CD4-positive, alpha-beta T cell treated with Interleukin-10 for 1 hour (primary cell): ENCODE measurements around the gene IGFBP3.
A peak's percentile ranks its signal among the peaks of the same experiment; 100 is the strongest.
"Not testable (repeated sequence)": the region's sequence is repeated elsewhere in the genome, so short reads cannot be mapped to it uniquely, and the experiment has no call there.

Source experiments
- DNase-seq: peaks from one replicate; pipeline ENCODE4 v3.0.0-alpha.2; 2020

IGFBP3 gene, protein sequence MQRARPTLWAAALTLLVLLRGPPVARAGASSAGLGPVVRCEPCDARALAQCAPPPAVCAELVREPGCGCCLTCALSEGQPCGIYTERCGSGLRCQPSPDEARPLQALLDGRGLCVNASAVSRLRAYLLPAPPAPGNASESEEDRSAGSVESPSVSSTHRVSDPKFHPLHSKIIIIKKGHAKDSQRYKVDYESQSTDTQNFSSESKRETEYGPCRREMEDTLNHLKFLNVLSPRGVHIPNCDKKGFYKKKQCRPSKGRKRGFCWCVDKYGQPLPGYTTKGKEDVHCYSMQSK

DNA sequence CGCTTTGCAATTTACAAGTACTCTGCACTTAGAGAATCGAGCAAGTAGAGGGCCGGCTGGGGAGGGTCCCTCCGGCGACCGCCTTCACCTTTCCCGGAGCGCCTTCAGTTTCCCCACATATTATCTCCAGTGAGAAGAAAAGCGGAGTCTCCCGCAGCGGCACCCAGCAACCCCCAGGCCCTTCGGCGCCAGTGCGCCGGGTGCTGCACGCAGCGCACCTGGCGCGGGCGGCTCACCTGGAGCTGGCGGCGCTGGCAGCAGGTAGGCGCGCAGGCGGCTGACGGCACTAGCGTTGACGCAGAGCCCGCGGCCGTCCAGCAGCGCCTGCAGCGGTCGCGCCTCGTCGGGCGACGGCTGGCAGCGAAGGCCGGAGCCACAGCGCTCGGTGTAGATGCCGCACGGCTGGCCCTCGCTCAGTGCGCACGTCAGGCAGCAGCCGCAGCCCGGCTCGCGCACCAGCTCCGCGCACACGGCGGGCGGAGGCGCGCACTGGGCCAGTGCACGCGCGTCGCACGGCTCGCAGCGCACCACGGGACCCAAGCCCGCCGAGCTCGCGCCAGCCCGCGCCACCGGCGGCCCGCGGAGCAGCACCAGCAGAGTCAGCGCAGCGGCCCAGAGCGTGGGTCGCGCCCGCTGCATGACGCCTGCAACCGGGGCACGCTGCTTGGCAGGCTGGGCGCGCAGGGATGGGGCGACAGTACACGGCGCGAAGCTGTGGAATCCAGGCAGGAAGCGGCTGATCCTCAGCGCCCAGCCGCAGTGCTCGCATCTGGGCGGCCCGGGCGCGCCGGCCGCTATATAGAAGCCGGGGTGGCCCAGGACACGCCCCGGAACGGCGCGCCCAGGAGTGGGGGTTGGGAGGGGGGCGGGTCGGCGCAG lies at the start of gene IGFBP3:
Gene IGFBP3, minus strand, starts transcription at position 771 of the 879 bp plus-strand sequence. Its CDS starts 132 bp downstream, at position 639.
- DNase-seq = peak; percentile 51

DNA sequence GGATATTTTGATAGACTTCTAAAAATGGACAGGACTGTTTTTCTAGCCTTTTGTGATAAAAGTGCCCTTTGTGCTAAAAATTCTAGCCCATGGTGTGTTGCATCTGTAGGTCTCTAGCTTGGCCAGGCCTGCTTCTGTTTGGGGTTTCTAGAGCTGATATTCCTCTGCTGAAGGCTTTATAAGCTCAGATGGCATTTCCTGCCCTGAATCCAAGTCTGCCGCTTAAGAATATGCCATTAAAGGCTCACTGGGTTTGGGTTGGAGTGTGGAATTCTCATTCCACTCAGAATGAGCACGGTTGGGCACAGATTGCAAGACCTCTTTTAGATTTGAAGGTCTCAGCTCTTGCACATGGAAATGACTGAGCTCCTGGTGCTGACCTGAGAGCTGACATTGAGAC lies 49.4 kb upstream of the IGFBP3 start:
- DNase-seq = no peak

- no peak for DNase-seq
Observed at GRCh38 chr7:45969940-45970339, 48.9 kb upstream of the IGFBP3 start.

- DNase-seq = no peak
Observed at GRCh38 chr7:45968856-45969541, 47.9 kb upstream of the IGFBP3 start.

GRCh38 chr7:45968312-45968711 lies 47.2 kb upstream of the IGFBP3 start:
- DNase-seq = no peak

GRCh38 chr7:45967591-45968157 lies 46.6 kb upstream of the IGFBP3 start:
- DNase-seq = no peak

GRCh38 chr7:45962861-45963260 lies 41.8 kb upstream of the IGFBP3 start:
- no peak for DNase-seq

DNA sequence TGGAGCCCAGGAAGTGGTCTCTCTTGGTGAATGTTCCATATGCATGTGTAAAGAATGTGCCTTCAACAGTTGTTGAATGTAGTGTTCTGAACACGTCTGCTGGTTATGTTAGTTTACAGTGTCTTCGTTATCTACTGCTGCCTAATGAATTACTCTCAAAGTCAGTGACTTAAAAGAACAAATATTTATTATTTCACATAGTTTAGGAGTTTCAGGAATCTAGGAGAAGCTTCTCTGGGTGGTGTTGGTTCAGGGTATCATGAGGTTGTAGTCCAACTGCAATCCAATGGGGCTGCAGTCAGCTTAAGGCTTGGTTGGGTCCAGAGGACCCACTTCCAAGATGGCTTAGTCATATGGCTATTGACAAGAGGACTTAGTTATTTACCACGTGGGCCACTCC lies 36.6 kb upstream of the IGFBP3 start:
- no peak for DNase-seq

DNA sequence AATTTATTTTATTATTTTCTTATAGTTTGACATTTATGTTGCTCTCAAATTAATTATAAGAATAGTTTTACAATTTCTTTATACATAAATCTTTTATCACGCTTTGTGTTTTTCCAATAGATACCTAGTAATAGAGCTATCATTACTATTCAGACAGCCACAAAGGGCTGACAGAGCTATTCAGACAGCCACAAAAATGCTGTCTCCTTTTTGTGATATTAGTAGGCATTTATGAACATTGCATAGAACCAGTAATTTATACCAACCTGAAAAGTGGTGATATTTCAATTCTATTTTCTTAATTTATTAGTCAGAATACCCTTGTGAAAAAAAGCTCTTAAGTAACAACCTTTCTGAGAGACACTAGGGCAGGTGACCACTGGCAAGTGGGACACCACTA lies 34.2 kb upstream of the IGFBP3 start:
- DNase-seq = no peak

DNA sequence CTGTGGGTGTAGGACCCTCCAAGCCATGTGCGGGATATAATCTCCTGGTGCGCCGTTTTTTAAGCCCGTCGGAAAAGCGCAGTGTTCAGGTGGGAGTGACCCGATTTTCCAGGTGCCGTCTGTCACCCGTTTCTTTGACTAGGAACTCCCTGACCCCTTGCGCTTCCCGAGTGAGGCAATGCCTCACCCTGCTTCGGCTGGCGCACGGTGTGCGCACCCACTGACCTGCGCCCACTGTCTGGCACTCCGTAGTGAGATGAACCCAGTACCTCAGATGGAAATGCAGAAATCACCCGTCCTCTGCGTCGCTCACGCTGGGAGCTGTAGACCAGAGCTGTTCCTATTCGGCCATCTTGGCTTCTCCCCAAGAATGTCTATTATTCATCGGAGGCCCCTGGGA lies 32.0 kb upstream of the IGFBP3 start:
- not testable (repeated sequence) for DNase-seq

DNA sequence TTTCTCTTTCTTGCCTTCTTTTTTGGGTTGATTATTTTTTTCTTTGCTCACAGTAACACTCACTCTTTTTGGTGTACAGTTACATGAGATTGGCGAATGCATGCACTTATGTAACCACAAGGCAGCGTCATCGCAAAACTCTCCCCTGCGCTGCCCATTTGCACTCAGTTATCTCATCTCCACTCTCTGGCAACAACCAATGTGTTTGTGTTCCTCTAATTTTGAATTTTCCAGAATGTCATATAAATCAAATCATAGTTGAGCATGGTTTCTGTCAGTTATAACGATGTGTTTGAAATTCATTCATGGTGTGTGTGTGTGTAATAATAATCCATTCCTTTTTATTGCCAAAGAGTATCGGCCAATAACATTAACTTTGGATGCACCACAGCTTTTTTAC lies 23.0 kb upstream of the IGFBP3 start:
- no peak for DNase-seq

GRCh38 chr7:45940939-45941338 lies 19.9 kb upstream of the IGFBP3 start:
- DNase-seq = no peak

GRCh38 chr7:45940237-45940781 lies 19.2 kb upstream of the IGFBP3 start:
- peak; percentile 58 for DNase-seq

GRCh38 chr7:45939574-45939973 lies 18.5 kb upstream of the IGFBP3 start:
- no peak for DNase-seq

DNA sequence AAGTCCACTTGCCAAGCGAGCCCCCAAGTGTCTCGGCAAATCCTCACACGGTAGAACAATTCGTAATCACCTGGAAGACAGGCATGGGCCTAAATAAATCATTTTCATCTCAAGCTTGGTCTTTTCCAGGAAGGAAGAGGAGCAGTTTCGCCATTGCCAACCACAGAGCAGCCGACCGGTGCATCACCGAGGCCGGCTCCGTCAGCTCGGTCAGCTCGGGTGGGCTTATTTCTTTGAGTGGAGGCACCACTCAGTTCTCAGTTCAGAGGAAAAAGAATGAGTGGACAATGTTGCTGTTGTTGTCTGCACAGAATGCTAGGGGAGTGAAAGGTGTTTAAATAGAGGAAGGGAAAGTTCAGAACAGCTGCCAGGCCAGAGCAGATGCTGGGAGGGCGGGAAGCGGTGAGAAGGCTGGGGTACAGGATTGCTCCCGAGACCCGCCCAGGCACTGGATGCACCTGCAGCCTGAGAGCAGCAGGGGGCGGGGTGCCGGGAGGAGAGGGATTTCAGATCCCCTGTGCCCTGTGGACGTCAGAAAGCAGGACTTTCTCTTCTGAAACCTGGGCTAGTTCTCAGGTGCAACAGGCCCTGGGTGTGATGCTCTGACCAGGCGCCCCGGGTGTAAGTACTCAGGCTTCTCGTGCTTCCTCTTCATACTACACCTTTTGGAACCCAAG lies 17.7 kb upstream of the IGFBP3 start:
- no peak for DNase-seq

DNA sequence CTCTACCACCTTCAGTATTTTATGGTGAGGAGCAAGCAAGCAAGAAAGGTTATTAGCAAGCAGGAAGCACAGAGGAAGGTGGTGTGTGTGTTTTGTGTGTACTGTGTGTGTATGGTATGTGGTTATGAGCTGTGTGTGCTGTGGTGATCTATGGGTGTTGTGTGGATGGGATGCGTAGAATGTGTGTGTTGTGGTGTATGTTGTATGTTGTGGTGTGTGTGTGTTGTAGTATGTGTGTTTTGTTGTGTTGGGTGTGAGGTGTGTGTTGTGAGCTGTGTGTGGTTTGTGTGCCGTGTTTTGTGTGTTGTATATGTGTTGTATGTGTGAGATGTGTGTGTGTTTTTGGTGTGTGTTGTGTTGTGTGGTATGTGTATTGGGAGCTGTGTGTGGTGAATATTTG lies 16.8 kb upstream of the IGFBP3 start:
- no peak for DNase-seq

GRCh38 chr7:45937301-45937700 lies 16.2 kb upstream of the IGFBP3 start:
- no peak for DNase-seq

DNA sequence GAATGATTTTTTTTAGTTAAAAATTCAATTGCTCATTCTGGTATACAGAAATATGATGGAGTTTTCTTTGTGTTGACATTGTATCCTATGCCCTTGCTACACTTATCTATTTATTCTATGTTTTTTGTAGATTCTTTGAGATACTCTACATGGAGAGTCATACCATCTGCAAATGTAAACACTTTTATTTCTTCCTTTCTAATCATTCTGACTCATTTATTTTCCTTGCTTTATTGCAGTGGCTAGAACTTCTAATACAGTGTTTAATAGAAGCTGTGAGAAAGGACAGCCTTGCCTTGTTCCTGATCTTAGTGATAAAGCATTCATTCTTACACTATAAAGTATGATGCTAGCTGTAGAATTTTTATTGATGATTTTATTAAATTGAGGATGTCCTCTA lies 9.9 kb upstream of the IGFBP3 start:
- DNase-seq = no peak

GRCh38 chr7:45927721-45928120 lies 6.6 kb upstream of the IGFBP3 start:
- no peak for DNase-seq

- DNase-seq = no peak
Observed at GRCh38 chr7:45924283-45924682, 3.2 kb upstream of the IGFBP3 start.

- DNase-seq = no peak
Observed at GRCh38 chr7:45923818-45924217, 2.7 kb upstream of the IGFBP3 start.

GRCh38 chr7:45923290-45923689 lies 2.2 kb upstream of the IGFBP3 start:
- DNase-seq = peak; percentile 57
